Adrenal gland (tissue), 5 donors: ENCODE measurements around the gene SDR39U1.

ENCODE experiments used
- POLR2A ChIP-seq, 2 donors: fragments of 450-650 bp; IDR thresholded peaks; one replicate each; pipeline ENCODE4 v1.6.1; 2017; ENCODE audit warnings: antibody characterized with exemption in 2 of 2, mild to moderate bottlenecking in 2 of 2, moderate library complexity in 1 of 2
- TF ChIP-seq, protein P1 (sequence below), 6 experiments: fragments of 450-650 bp in 4 of 6; fragments of 200-600 bp in 2 of 6; sonication (generic) in 1 of 6; IDR thresholded peaks; 1 replicate in 5 of 6; 2 replicates in 1 of 6; pipeline versions ENCODE4 v1.5.1 to v1.8.0; 2016 to 2021; ENCODE audit warnings: antibody characterized with exemption in 6 of 6, mild to moderate bottlenecking in 2 of 6, moderate library complexity in 1 of 6
- donor health status: DM: no; HTN: no; CAD: no.

DNA sequence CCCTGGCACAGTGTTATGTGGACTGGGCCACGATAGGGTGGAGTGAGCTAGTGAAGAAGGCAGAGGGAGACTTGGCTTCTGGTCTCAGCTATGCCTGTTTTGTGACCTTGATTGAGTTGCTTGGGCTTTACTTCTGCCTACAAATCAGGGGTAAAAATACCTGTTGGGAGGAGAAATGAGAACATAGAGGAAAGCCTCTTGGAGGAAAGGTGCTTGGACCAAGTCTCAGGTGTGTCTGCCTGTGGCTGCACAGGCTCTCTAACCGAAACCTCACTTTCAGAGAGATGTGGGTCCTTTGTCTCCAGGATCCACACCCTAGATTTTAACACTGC lies 4.9 kb downstream of the SDR39U1 start:
- TF ChIP-seq, protein P1, sequence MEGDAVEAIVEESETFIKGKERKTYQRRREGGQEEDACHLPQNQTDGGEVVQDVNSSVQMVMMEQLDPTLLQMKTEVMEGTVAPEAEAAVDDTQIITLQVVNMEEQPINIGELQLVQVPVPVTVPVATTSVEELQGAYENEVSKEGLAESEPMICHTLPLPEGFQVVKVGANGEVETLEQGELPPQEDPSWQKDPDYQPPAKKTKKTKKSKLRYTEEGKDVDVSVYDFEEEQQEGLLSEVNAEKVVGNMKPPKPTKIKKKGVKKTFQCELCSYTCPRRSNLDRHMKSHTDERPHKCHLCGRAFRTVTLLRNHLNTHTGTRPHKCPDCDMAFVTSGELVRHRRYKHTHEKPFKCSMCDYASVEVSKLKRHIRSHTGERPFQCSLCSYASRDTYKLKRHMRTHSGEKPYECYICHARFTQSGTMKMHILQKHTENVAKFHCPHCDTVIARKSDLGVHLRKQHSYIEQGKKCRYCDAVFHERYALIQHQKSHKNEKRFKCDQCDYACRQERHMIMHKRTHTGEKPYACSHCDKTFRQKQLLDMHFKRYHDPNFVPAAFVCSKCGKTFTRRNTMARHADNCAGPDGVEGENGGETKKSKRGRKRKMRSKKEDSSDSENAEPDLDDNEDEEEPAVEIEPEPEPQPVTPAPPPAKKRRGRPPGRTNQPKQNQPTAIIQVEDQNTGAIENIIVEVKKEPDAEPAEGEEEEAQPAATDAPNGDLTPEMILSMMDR (IDR thresholded peaks at IDR 0.05), result no peak
- TF ChIP-seq POLR2A (IDR thresholded peaks at IDR 0.05), result no peak
